ENCODE measurements around the gene RBCK1. TPM values are rescaled to one million over a fixed set of nuclear protein-coding genes. Genes with fewer than 3 reads are reported as not detected.
"Not testable (repeated sequence)": the region's sequence is repeated elsewhere in the genome, so short reads cannot be mapped to it uniquely, and the experiment has no call there.

Gene RBCK1
- total and polyA plus RNA-seq, 9 donors: 53.5 to 86.9 (median 76.6) TPM

- H3K4me1 ChIP-seq (ENCODE audit: insufficient read depth): peaks cover 4% of the 10 kb centered on the region
- H3K27ac ChIP-seq: no peak overlapping the region
- WGBS, 3 donors: 90 to 94% (median 94%) methylated on average over 5 of the region's 5 CpGs
- intact Hi-C loops (cut with DNase I): no loop called here
- H3K9me3 ChIP-seq: no peaks in the 10 kb centered on the region
- H3K27me3 ChIP-seq: no peaks in the 10 kb centered on the region
- DNase-seq: no peak
- no peak overlapping the region for H3K4me3 ChIP-seq
- no peak for TF ChIP-seq CTCF (IDR thresholded peaks at IDR 0.05)
- no peak for TF ChIP-seq EP300 (IDR thresholded peaks at IDR 0.05)
- TF ChIP-seq POLR2A (IDR thresholded peaks at IDR 0.05): no peak
- H3K36me3 ChIP-seq: no peaks in the 10 kb centered on the region
Observed at GRCh38 chr20:445514-446336, 37.6 kb downstream of the RBCK1 start.

- H3K27me3 ChIP-seq; intact Hi-C loops (cut with DNase I); DNase-seq; H3K9me3 ChIP-seq; H3K4me3 ChIP-seq; H3K4me1 ChIP-seq (ENCODE audit: insufficient read depth); H3K36me3 ChIP-seq; H3K27ac ChIP-seq: not testable (repeated sequence)
- WGBS, 3 donors: 87 to 91% (median 89%) methylated on average over 11 of the region's 11 CpGs
Observed at GRCh38 chr20:452021-452420, 43.9 kb downstream of the RBCK1 start.

GRCh38 chr20:454951-455350 lies 46.9 kb downstream of the RBCK1 start:
- intact Hi-C loops (cut with DNase I): no loop called here
- no peak overlapping the region for H3K4me3 ChIP-seq
- H3K4me1 ChIP-seq (ENCODE audit: insufficient read depth): peaks cover 1% of the 10 kb centered on the region
- DNase-seq: no peak
- no peaks in the 10 kb centered on the region for H3K9me3 ChIP-seq
- 74 to 82% (median 81%) methylated on average over 3 of the region's 3 CpGs for whole genome bisulfite sequencing, 3 donors
- TF ChIP-seq CTCF (IDR thresholded peaks at IDR 0.05): no peak
- TF ChIP-seq EP300 (IDR thresholded peaks at IDR 0.05): no peak
- TF ChIP-seq POLR2A (IDR thresholded peaks at IDR 0.05): no peak
- H3K27me3 ChIP-seq: no peaks in the 10 kb centered on the region
- H3K27ac ChIP-seq: no peak overlapping the region
- H3K36me3 ChIP-seq: no peaks in the 10 kb centered on the region

GRCh38 chr20:458776-459175 lies 50.7 kb downstream of the RBCK1 start:
- intact Hi-C loops (cut with DNase I): no loop called here
- no peak overlapping the region for H3K4me3 ChIP-seq
- TF ChIP-seq POLR2A (IDR thresholded peaks at IDR 0.05): no peak
- no peak overlapping the region for H3K27ac ChIP-seq
- no peaks in the 10 kb centered on the region for H3K27me3 ChIP-seq
- no peaks in the 10 kb centered on the region for H3K36me3 ChIP-seq
- 36 to 44% (median 43%) methylated on average over 6 of the region's 6 CpGs for WGBS, 3 donors
- DNase-seq: no peak
- no peaks in the 10 kb centered on the region for H3K9me3 ChIP-seq
- peaks cover 7% of the 10 kb centered on the region for H3K4me1 ChIP-seq (ENCODE audit: insufficient read depth)

GRCh38 chr20:460180-460579 lies 52.1 kb downstream of the RBCK1 start:
- DNase-seq: no peak
- Histone ChIP-seq H3K9me3 (no peaks in the 10 kb centered on the region), H3K27me3 (no peaks in the 10 kb centered on the region), H3K36me3 (no peaks in the 10 kb centered on the region), H3K4me1 (ENCODE audit: insufficient read depth) (peaks cover 7% of the 10 kb centered on the region), H3K27ac (no peak overlapping the region), H3K4me3 (no peak overlapping the region)
- intact Hi-C loops (cut with DNase I): loop anchor here in 1 of 4 donors (5.0 to 10.0 kb wide), 2 partner anchors 55 to 108 kb away; partner anchors contain the start of gene RBCK1
- TF ChIP-seq CTCF (IDR thresholded peaks at IDR 0.05): no peak
- no peak for TF ChIP-seq EP300 (IDR thresholded peaks at IDR 0.05)
- no peak for TF ChIP-seq POLR2A (IDR thresholded peaks at IDR 0.05)
- 29 to 32% (median 30%) methylated on average over 3 of the region's 3 CpGs for WGBS, 3 donors

All from ovary (tissue), 9 donors.